KOPT-K1 (cell line): ENCODE measurements around the gene RANBP2.
"Not testable (repeated sequence)": the region's sequence is repeated elsewhere in the genome, so short reads cannot be mapped to it uniquely, and the experiment has no call there.

Experiments used
- H3K27ac ChIP-seq: fragments of 200-600 bp; sonication (generic); 2 replicates; pipeline ENCODE4 v1.5.1; 2016; ENCODE audit warnings: antibody characterized with exemption, mild to moderate bottlenecking, low read depth, low read length; ENCODE audit not compliant: poor library complexity, severe bottlenecking
- H3K36me3 ChIP-seq: fragments of 200-600 bp; sonication (generic); 2 replicates; pipeline ENCODE4 v1.5.1; 2017; ENCODE audit warnings: antibody characterized with exemption, mild to moderate bottlenecking, low read length, moderate library complexity; ENCODE audit not compliant: insufficient read depth
- H3K9me3 ChIP-seq: fragments of 200-600 bp; sonication (generic); 2 replicates; pipeline ENCODE4 v1.5.1; 2017; ENCODE audit warnings: antibody characterized with exemption, low read length, mild to moderate bottlenecking; ENCODE audit not compliant: insufficient read depth, poor library complexity, severe bottlenecking

RANBP2 gene

DNA sequence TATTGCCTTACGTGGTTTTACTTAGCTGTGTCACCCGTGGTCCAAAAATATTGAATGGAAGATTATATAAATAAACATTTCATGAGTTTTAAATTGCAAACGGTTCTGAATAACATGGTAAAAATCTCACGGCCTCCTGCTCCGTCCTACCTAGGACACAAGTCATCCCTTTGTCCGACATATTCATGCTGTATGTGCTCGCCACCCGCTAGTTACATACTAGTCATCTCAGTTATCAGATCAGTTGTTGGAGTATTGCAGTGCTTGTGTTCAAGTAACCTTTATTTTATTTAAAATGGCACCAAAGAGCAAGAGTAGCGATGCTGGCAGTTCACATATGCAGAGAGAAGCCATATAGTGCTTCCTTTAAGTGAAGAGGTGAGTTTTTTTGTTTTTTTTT, 6.8 kb downstream of the RANBP2 start:
- H3K27ac ChIP-seq, H3K36me3 ChIP-seq, H3K9me3 ChIP-seq: not testable (repeated sequence)

DNA sequence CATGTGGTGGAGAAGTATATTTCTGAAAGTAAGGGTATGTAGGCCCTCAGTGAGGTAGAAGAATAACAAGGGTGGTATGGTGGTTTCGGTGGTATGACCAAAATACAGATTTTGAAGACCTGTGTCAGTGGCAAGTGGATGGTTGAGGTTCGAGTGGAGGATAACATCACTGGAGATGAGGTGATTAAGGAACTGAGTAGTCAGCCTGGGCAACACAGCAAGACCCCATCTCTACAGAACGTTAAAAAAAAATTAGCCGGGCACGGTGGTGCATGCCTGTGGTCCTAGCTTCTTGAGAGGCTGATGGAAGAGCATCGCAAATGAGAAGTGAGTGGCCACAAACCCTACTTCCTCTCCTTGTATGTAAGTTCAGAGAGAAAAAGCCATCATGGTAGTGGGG, 15.4 kb downstream of the RANBP2 start:
- not testable (repeated sequence) for H3K9me3 ChIP-seq, H3K27ac ChIP-seq
- peaks cover 58% of the 10 kb centered on the region for H3K36me3 ChIP-seq

DNA sequence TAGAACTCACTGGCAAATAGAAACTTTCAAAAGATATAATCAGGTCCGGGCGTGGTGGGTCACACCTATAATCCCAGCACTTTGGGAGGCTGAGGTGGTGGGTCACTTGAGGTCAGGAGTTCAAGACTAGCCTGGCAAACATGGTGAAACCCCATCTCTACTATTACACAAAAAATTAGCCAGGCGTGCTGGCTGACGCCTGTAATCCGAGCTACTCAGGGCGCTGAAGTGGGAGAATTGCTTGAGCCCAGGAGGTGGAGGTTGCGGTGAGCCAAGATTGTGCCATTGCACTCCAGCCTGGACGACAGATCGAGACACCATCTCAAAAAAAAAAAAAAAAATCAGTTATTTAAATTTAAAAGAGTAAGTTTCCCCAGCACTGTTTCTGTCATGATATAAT, 38.7 kb downstream of the RANBP2 start:
- not testable (repeated sequence) for H3K27ac ChIP-seq, H3K9me3 ChIP-seq
- peaks cover 55% of the 10 kb centered on the region for H3K36me3 ChIP-seq

DNA sequence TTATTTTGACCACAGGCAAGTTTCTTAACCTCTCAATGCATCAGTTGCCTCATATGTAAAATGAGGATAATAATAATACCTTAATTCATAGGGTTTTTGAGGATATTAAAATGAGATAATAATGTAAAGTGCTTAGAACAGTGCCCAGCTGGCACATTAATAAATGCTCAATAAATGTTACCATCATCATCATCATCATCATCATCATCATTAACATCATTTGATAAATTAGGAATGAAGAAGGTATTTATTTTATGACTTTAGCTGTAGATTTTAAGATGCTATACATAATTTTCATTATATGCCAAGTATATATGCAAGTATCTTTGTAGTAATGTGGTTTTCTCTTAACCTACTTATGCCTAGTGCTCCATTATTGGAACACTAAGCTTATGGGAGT, 43.3 kb downstream of the RANBP2 start:
- H3K9me3 ChIP-seq, H3K27ac ChIP-seq: not testable (repeated sequence)
- peaks cover 59% of the 10 kb centered on the region for H3K36me3 ChIP-seq

DNA sequence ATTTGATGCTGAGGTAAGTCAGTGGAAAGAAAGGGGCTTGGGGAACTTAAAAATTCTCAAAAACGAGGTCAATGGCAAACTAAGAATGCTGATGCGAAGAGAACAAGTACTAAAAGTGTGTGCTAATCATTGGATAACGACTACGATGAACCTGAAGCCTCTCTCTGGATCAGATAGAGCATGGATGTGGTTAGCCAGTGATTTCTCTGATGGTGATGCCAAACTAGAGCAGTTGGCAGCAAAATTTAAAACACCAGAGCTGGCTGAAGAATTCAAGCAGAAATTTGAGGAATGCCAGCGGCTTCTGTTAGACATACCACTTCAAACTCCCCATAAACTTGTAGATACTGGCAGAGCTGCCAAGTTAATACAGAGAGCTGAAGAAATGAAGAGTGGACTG, 47.4 kb downstream of the RANBP2 start:
- peak overlapping the region; percentile 63 for H3K27ac ChIP-seq
- H3K36me3 ChIP-seq, result peaks cover 66% of the 10 kb centered on the region
- peaks cover 10% of the 10 kb centered on the region for H3K9me3 ChIP-seq

DNA sequence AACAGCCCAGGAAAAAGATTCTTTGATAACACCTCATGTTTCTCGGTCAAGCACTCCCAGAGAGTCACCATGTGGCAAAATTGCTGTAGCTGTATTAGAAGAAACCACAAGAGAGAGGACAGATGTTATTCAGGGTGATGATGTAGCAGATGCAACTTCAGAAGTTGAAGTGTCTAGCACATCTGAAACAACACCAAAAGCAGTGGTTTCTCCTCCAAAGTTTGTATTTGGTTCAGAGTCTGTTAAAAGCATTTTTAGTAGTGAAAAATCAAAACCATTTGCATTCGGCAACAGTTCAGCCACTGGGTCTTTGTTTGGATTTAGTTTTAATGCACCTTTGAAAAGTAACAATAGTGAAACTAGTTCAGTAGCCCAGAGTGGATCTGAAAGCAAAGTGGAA, 48.6 kb downstream of the RANBP2 start:
- Histone ChIP-seq H3K9me3 (peaks cover 10% of the 10 kb centered on the region), H3K36me3 (peaks cover 74% of the 10 kb centered on the region), H3K27ac (peak overlapping the region; percentile 63)

GRCh38 chr2:108776475-108776874, 57.2 kb downstream of the RANBP2 start:
- no peaks in the 10 kb centered on the region for H3K9me3 ChIP-seq
- peaks cover 97% of the 10 kb centered on the region for H3K36me3 ChIP-seq
- H3K27ac ChIP-seq, result peak overlapping the region; percentile 29

GRCh38 chr2:108778857-108779256, 59.6 kb downstream of the RANBP2 start:
- H3K9me3 ChIP-seq, result no peaks in the 10 kb centered on the region
- H3K36me3 ChIP-seq, result peaks cover 97% of the 10 kb centered on the region
- H3K27ac ChIP-seq, result peak overlapping the region; percentile 59

GRCh38 chr2:108786008-108786353, 66.7 kb downstream of the RANBP2 start:
- Histone ChIP-seq H3K9me3 (no peaks in the 10 kb centered on the region), H3K36me3 (peaks cover 65% of the 10 kb centered on the region), H3K27ac (peak overlapping the region; percentile 75)

DNA sequence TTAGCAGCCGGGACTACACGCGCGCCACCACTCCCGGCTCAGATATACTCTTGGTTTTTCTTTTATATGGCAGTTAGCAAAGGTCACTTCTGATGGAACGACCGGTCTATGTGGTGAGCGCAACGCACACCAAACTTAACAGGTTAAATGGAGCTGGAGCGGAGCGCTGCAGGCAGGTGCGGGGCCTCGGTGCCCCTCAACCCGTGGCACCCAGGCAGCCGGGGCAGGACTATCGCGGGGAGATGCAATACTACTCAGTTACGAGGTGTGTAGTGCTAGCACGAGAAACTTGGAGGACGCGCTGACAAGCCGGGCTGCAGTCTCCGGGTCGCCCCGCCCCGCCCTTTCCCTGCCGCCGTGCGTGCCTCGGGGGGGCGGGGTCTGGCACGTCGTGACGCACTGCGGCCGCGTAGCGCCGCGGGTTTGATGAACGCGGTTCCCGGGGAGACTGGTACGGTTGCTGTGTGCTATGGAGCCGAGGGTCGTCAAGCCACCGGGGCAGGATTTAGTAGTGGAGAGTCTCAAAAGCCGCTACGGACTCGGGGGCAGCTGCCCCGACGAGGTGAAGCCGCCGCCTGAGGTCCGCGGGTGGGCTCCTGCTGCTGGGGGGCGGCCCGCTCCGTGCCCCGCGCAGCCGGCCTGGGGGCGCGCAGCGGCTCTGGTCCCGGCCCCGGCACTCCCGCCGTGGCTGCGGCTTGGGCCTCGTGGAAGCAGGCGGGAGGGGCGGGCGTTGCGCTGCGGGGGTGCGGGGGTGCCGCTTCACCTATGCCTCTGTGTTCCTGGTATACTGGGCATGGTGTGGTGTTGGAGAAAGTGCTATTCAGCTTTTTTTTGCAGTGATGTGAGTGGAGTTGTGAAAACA, 67.3 kb downstream of the RANBP2 start, which contains the start of gene CCDC138:
TSS of gene CCDC138 (plus strand) at position 418 of the 862 bp plus-strand sequence. CDS start at position 470, 52 bp downstream.
- Histone ChIP-seq H3K9me3 (no peaks in the 10 kb centered on the region), H3K27ac (peak within 1 kb of the TSS; percentile 75), H3K36me3 (peaks cover 65% of the 10 kb centered on the region)

DNA sequence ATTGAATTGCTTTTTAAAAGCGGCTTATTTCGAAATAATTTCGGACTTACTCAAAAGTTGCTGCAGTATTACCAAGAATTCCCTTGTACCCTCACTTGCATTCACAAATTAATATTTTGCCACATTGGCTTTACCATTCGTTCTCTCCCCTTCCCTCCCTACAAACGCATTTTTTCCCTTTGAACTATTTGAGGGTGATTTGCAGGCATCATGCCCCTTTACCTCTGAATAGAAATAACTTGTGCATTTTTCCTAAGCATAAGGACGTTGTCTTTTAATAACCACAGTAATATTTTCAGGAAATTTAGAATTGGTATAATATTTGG, 67.9 kb downstream of the RANBP2 start:
- Histone ChIP-seq H3K9me3 (no peaks in the 10 kb centered on the region), H3K36me3 (peaks cover 65% of the 10 kb centered on the region), H3K27ac (peak overlapping the region; percentile 75)

GRCh38 chr2:108803045-108803736, 83.9 kb downstream of the RANBP2 start:
- Histone ChIP-seq H3K9me3 (peaks cover 18% of the 10 kb centered on the region), H3K36me3 (peaks cover 77% of the 10 kb centered on the region), H3K27ac (no peak overlapping the region)

DNA sequence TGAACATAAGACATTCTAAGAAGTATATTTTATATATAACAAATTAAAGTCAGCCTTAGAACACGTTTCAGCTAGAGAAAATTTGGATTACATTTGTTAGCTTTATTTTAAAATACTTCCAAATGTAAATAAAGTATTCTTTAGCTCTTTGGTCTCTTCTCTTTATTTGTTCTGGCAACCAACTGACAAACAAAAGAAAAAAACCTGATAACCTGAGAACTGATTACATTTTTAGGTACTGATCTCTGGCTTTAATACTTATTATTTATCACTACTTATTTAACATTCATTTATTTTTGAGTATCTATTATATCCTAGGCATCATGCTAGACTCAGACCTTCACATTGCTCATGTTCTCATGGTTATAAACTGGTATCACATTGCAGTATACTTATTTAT, 85.8 kb downstream of the RANBP2 start:
- Histone ChIP-seq H3K27ac (no peak overlapping the region), H3K9me3 (peaks cover 36% of the 10 kb centered on the region), H3K36me3 (peaks cover 77% of the 10 kb centered on the region)

GRCh38 chr2:108805782-108806181, 86.5 kb downstream of the RANBP2 start:
- peaks cover 80% of the 10 kb centered on the region for H3K36me3 ChIP-seq
- H3K27ac ChIP-seq, result no peak overlapping the region
- peaks cover 43% of the 10 kb centered on the region for H3K9me3 ChIP-seq

GRCh38 chr2:108806371-108807113, 87.3 kb downstream of the RANBP2 start:
- H3K36me3 ChIP-seq, result peaks cover 86% of the 10 kb centered on the region
- H3K9me3 ChIP-seq, result peaks cover 43% of the 10 kb centered on the region
- H3K27ac ChIP-seq, result no peak overlapping the region
